Sigmoid colon (tissue), 4 donors: ENCODE measurements around the gene FKBP14.

Source experiments
- EP300 ChIP-seq, 4 donors: sonication (generic); formaldehyde crosslinking; IDR thresholded peaks; one replicate each; pipeline ENCODE4 v1.6.1; 2017; ENCODE audit warnings: antibody characterized with exemption in 4 of 4
- POLR2A ChIP-seq, 2 donors: fragments of 450-650 bp; IDR thresholded peaks; one replicate each; pipeline ENCODE4 v1.6.1; 2016; ENCODE audit warnings: antibody characterized with exemption in 2 of 2, mild to moderate bottlenecking in 2 of 2, moderate library complexity in 2 of 2
- POLR2AphosphoS5 ChIP-seq, 4 donors: sonication (generic); formaldehyde crosslinking; IDR thresholded peaks; one replicate each; pipeline ENCODE4 v1.6.1; 2017; ENCODE audit warnings: antibody characterized with exemption in 4 of 4
- TF ChIP-seq, protein P1 (sequence below), 4 experiments: fragments of 450-650 bp in 3 of 4; fragments of 200-600 bp in 1 of 4; IDR thresholded peaks; one replicate each; pipeline ENCODE4 v1.5.1; 2016 to 2019; ENCODE audit warnings: antibody characterized with exemption in 4 of 4, mild to moderate bottlenecking in 3 of 4, moderate library complexity in 2 of 4

DNA sequence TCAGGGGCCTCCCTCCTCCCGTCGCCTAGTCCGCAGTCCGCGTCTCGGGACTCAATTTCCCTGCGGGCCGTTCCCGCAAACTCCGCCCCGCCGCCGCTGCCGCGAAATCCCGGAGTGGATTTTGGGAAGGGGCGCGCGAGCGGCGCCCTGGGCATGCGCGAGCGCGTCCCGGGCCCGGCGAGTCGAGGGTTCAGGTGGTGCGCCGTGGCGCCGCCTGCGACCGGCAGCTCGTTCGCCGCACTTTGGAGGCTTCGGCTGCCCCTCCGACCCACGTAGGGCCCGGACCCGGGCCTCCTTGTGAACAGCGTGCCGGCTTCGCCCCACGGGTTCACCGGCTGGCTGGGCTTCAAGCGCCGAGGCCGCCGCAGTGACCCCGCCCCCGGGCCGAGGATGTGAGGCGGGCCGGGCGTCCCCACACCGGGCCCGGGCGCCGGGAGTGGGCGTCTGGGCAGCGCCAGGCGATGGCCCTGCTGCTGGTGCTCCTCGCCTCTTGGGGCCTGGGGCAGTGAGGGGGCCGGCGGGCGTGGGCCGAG, 1.8 kb upstream of the FKBP14 start, which contains the start of gene PLEKHA8:
- TF ChIP-seq, protein P1, sequence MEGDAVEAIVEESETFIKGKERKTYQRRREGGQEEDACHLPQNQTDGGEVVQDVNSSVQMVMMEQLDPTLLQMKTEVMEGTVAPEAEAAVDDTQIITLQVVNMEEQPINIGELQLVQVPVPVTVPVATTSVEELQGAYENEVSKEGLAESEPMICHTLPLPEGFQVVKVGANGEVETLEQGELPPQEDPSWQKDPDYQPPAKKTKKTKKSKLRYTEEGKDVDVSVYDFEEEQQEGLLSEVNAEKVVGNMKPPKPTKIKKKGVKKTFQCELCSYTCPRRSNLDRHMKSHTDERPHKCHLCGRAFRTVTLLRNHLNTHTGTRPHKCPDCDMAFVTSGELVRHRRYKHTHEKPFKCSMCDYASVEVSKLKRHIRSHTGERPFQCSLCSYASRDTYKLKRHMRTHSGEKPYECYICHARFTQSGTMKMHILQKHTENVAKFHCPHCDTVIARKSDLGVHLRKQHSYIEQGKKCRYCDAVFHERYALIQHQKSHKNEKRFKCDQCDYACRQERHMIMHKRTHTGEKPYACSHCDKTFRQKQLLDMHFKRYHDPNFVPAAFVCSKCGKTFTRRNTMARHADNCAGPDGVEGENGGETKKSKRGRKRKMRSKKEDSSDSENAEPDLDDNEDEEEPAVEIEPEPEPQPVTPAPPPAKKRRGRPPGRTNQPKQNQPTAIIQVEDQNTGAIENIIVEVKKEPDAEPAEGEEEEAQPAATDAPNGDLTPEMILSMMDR (IDR thresholded peaks at IDR 0.05), result no peak
- TF ChIP-seq POLR2AphosphoS5 (IDR thresholded peaks at IDR 0.05) (peak; percentile 51 to 94 (median 76)), POLR2A (IDR thresholded peaks at IDR 0.05) (no peak), EP300 (IDR thresholded peaks at IDR 0.05) (peak in 1 of 4 donors; percentile 77)
